Measurements from ENCODE around the gene SECTM1. TPM values are rescaled to one million over a fixed set of nuclear protein-coding genes. Genes with fewer than 3 reads are reported as not detected.

The SECTM1 gene
- total and polyA plus RNA-seq, 9 of the 15 experiments (the other 6 are each of a cell fraction or from before 2014, with no cell fraction given): 0.11 to 0.46 (median 0.18) TPM; not detected in 6

DNA sequence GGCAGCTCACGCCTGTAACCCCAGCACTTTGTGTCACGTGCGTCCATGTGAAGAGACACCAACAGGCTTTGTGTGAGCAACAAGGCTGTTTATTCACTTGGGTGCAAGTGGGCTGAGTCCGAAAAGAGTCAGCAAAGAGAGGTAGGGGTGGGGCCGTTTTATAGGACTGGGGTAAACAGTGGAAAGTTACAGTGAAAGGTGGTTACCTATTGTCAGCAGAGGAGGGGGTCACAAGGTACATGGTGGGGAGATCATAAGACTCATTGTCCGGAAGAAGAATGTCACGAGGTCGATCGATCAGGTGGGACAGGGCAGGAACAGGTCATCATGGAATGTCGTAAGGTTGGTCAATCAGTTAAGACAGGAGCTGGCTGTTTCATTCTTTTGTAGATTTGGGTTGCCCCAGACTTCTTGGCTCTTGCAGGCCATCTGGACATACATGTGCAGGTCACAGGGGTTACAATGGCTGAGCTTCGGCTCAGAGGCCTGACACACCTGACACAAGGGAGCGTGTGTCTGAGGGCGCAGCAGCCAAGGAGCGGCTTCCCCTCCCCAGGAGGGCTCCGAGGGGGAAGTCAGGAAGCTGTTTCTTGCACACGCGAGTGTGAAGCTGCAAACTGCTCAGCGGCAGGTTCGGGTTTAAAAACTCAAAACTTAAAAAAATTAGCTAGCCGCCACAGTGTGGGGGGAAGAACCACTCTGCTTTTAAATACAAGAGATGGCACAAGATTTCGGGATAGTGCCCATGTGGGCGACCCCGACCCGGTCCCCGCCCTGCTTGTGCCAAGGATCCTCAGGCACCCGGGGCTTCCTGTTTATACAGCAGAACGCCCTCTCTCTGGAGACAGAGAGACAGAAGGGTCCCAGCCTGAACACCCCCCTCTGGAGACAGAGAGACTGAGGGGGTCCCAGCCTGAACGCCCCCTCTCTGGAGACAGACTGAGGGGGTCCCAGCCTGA lies 13.1 kb upstream of the SECTM1 start (continued):
- TF ChIP-seq SRSF3 (IDR thresholded peaks at IDR 0.05; ENCODE audit: insufficient read depth, low read length): no peak
- peak; percentile 75 for TF ChIP-seq DMBX1 (CRISPR knock-in tag; IDR thresholded peaks at IDR 0.05; ENCODE audit: borderline replicate concordance)
- no peak for TF ChIP-seq SIN3B (IDR thresholded peaks at IDR 0.05; ENCODE audit: low read depth)
- TF ChIP-seq ZNF24 (IDR thresholded peaks at IDR 0.05): no peak
- peak; percentile 73; the same call in 1 of the 2 replicates for TF ChIP-seq KLF6 (CRISPR knock-in tag; IDR thresholded peaks at IDR 0.05; ENCODE audit: borderline replicate concordance)
- no peak for TF ChIP-seq ZNF695 (CRISPR knock-in tag; IDR thresholded peaks at IDR 0.05)
- no peak for TF ChIP-seq ZNF124 (CRISPR knock-in tag; IDR thresholded peaks at IDR 0.05)
- no peak for TF ChIP-seq NR4A1 (CRISPR knock-in tag; IDR thresholded peaks at IDR 0.05)
- TF ChIP-seq NR4A1 (tag; IDR thresholded peaks at IDR 0.05): peak; percentile 90
- no peak for TF ChIP-seq POLR2G (IDR thresholded peaks at IDR 0.05; ENCODE audit: low read depth, low read length)
- TF ChIP-seq, protein P1, sequence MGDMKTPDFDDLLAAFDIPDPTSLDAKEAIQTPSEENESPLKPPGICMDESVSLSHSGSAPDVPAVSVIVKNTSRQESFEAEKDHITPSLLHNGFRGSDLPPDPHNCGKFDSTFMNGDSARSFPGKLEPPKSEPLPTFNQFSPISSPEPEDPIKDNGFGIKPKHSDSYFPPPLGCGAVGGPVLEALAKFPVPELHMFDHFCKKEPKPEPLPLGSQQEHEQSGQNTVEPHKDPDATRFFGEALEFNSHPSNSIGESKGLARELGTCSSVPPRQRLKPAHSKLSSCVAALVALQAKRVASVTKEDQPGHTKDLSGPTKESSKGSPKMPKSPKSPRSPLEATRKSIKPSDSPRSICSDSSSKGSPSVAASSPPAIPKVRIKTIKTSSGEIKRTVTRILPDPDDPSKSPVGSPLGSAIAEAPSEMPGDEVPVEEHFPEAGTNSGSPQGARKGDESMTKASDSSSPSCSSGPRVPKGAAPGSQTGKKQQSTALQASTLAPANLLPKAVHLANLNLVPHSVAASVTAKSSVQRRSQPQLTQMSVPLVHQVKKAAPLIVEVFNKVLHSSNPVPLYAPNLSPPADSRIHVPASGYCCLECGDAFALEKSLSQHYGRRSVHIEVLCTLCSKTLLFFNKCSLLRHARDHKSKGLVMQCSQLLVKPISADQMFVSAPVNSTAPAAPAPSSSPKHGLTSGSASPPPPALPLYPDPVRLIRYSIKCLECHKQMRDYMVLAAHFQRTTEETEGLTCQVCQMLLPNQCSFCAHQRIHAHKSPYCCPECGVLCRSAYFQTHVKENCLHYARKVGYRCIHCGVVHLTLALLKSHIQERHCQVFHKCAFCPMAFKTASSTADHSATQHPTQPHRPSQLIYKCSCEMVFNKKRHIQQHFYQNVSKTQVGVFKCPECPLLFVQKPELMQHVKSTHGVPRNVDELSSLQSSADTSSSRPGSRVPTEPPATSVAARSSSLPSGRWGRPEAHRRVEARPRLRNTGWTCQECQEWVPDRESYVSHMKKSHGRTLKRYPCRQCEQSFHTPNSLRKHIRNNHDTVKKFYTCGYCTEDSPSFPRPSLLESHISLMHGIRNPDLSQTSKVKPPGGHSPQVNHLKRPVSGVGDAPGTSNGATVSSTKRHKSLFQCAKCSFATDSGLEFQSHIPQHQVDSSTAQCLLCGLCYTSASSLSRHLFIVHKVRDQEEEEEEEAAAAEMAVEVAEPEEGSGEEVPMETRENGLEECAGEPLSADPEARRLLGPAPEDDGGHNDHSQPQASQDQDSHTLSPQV (IDR thresholded peaks at IDR 0.05): peak; percentile 90; the same call in 1 of the 2 replicates
- TF ChIP-seq PYGO2 (tag; IDR thresholded peaks at IDR 0.05): peak; percentile 79
- TF ChIP-seq, protein P2, sequence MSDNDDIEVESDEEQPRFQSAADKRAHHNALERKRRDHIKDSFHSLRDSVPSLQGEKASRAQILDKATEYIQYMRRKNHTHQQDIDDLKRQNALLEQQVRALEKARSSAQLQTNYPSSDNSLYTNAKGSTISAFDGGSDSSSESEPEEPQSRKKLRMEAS (CRISPR knock-in tag; IDR thresholded peaks at IDR 0.05): peak; percentile 34
- no peak for TF ChIP-seq ELF2 (CRISPR knock-in tag; IDR thresholded peaks at IDR 0.05)
- no peak for TF ChIP-seq ZNF175 (CRISPR knock-in tag; IDR thresholded peaks at IDR 0.05; ENCODE audit: low read depth)
- TF ChIP-seq FOXA3 (CRISPR knock-in tag; conservative IDR thresholded peaks at IDR 0.05 in 1 of 2, IDR thresholded peaks at IDR 0.05 in 1 of 2): peak in 1 of 2 experiments; percentile 34; a peak in 1 of 4 replicates
- no peak for TF ChIP-seq ZFX (CRISPR knock-in tag; IDR thresholded peaks at IDR 0.05)
- TF ChIP-seq ZNF561 (CRISPR knock-in tag; conservative IDR thresholded peaks at IDR 0.05): no peak
- peak; percentile 54; the same call in 1 of the 2 replicates for TF ChIP-seq ETV5 (CRISPR knock-in tag; IDR thresholded peaks at IDR 0.05; ENCODE audit: low read depth)
- no peak for TF ChIP-seq LCOR (CRISPR knock-in tag; IDR thresholded peaks at IDR 0.05)
- TF ChIP-seq, protein P3, sequence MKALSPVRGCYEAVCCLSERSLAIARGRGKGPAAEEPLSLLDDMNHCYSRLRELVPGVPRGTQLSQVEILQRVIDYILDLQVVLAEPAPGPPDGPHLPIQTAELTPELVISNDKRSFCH (CRISPR knock-in tag; IDR thresholded peaks at IDR 0.05): no peak
- TF ChIP-seq, protein P3 (tag; IDR thresholded peaks at IDR 0.05): peak; percentile 88
